Measurements from ENCODE around the gene TACC2. TPM values are rescaled to one million over a fixed set of nuclear protein-coding genes. Genes with fewer than 3 reads are reported as not detected.
"Not testable (repeated sequence)": the region's sequence is repeated elsewhere in the genome, so short reads cannot be mapped to it uniquely, and the experiment has no call there.

The TACC2 gene
- total RNA-seq, 4 donors from 2014 or later, result 46.5 to 106 (median 71.6) TPM

DNA sequence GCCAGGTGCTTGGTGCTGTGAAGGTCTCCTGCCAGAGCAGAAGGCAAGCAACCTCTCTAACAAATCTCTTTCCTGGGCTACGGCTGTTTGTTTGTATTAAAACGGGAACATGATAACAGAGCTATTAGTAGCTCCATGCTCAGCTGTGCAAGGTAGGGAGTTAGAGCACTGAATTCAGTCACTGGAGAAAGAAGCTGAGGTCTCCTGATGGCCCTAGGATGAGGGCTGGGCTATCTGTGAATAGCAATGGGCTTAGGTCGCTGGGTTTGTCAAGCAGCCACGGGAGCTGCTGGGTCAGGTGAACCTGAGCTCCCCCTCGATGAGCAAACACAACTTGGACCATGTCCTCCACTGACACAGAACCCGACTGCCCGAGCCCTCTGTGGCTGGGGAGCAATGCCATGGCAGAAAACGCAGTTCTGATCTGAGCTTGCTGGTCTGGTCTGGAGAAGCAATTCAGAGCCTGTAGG, 24.4 kb downstream of the TACC2 start:
- Histone ChIP-seq H3K27me3 (no peaks in the 10 kb centered on the region), H3K4me3 (no peak overlapping the region), H3K36me3 (no peaks in the 10 kb centered on the region), H3K4me1 (peaks cover 0 to 21% (median under 1%) of the 10 kb centered on the region in 3 donors), H3K27ac (no peak overlapping the region), H3K9me3 (no peaks in the 10 kb centered on the region)
- WGBS, 2 donors, result 57 to 63% methylated on average over 3 to 5 of the region's 8 CpGs
- intact Hi-C loops (cut with DNase I), result no loop called here
- no peak for DNase-seq
- TF ChIP-seq, protein P1, sequence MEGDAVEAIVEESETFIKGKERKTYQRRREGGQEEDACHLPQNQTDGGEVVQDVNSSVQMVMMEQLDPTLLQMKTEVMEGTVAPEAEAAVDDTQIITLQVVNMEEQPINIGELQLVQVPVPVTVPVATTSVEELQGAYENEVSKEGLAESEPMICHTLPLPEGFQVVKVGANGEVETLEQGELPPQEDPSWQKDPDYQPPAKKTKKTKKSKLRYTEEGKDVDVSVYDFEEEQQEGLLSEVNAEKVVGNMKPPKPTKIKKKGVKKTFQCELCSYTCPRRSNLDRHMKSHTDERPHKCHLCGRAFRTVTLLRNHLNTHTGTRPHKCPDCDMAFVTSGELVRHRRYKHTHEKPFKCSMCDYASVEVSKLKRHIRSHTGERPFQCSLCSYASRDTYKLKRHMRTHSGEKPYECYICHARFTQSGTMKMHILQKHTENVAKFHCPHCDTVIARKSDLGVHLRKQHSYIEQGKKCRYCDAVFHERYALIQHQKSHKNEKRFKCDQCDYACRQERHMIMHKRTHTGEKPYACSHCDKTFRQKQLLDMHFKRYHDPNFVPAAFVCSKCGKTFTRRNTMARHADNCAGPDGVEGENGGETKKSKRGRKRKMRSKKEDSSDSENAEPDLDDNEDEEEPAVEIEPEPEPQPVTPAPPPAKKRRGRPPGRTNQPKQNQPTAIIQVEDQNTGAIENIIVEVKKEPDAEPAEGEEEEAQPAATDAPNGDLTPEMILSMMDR (IDR thresholded peaks at IDR 0.05), result no peak
- TF ChIP-seq POLR2A (IDR thresholded peaks at IDR 0.05), result no peak

DNA sequence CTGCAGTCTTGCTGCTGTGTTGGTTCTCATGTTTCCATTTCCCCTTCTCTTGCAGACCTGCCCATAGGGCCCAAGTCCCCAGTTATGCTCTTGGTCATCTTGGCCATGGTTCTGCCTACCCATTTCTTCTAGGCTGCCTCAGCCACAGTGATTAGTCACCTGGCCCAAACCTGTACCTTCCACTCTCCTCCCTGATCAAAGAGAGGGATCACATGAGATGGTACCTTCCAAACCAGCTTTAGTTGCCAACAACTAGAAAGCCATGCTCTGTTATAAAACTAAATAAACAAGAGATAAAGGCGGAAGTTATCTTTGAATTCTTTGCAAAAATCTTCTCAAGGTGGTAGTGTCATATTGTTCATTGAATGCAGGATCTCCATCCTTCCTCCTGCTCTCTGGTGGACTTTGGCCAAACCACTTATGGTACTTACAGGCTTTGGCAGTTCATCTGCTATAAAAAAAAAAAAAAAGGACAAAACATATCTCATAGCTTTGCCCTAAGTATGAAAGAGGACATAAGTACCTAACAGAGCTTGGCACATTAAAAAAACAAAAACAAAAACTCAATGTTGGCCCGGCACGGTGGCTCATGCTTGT, 25.8 kb downstream of the TACC2 start:
- Histone ChIP-seq H3K4me3 (no peak overlapping the region), H3K9me3 (no peaks in the 10 kb centered on the region), H3K27ac (peak overlapping the region in 2 of 4 donors; percentile 50 to 52), H3K27me3 (no peaks in the 10 kb centered on the region), H3K4me1 (peaks cover 0 to 35% (median 7%) of the 10 kb centered on the region in 3 donors), H3K36me3 (no peaks in the 10 kb centered on the region)
- WGBS, 2 donors, result 39 to 40% methylated on average over 3 of the region's 3 CpGs
- no peak for TF ChIP-seq POLR2A (IDR thresholded peaks at IDR 0.05)
- TF ChIP-seq, protein P1 (IDR thresholded peaks at IDR 0.05), result no peak
- DNase-seq, result no peak
- intact Hi-C loops (cut with DNase I), result no loop called here

DNA sequence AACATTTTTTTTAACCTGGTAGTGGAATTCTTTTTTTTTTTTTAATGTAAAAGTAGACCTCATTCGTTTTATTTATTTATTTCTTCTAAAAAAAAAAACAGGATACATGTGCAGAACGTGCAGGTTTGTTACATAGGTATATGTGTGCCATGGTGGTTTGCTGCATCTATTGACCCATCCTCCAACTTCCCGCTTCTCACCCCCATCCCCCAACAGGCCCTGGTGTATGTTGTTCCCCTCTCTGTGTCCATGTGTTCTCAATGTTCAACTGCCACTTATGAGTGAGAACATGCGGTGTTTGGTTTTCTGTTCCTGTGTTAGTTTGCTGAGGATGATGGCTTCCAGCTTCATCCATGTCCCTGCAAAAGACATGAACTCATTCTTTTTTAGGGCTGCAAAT, 29.0 kb downstream of the TACC2 start:
- 76 to 84% methylated on average over 4 of the region's 4 CpGs for WGBS, 2 donors
- H3K9me3 ChIP-seq; intact Hi-C loops (cut with DNase I); DNase-seq; H3K27me3 ChIP-seq; H3K4me3 ChIP-seq; H3K36me3 ChIP-seq: not testable (repeated sequence)
- H3K4me1 ChIP-seq, result peaks cover 4 to 60% (median 13%) of the 10 kb centered on the region in 3 donors
- peak overlapping the region; percentile 90 to 95 (median 94) for H3K27ac ChIP-seq

DNA sequence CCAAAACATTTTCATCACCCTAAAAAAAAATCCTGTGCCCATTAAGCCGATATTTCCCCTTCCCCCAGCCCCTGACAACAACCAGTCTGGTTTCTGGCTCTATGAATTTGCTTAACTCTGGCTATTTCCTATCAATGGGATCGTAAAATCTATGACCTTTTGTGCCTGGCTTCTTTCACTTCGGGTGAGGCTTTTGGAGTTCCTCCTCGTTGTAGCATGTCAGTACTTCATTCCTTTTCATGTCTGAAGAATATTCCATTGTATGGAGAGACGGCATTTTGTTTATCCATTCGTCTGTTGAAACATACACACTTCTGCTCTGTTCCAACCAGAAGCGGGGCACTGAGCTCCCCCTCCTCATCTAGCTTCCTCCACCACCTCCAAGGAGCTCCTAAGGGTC, 29.5 kb downstream of the TACC2 start:
- TF ChIP-seq POLR2A (IDR thresholded peaks at IDR 0.05), result no peak
- TF ChIP-seq, protein P1 (IDR thresholded peaks at IDR 0.05), result no peak
- no peak for DNase-seq
- H3K4me3 ChIP-seq, result peak overlapping the region; percentile 41 to 63 (median 51)
- 26 to 36% methylated on average over 6 to 7 of the region's 7 CpGs for WGBS, 2 donors
- no peaks in the 10 kb centered on the region for H3K27me3 ChIP-seq
- intact Hi-C loops (cut with DNase I), result no loop called here
- H3K27ac ChIP-seq, result peak overlapping the region; percentile 90 to 95 (median 94)
- H3K4me1 ChIP-seq, result peaks cover 4 to 60% (median 13%) of the 10 kb centered on the region in 3 donors
- H3K36me3 ChIP-seq, result peaks cover 0 to 7% (median 0%) of the 10 kb centered on the region in 3 donors
- H3K9me3 ChIP-seq, result no peaks in the 10 kb centered on the region

DNA sequence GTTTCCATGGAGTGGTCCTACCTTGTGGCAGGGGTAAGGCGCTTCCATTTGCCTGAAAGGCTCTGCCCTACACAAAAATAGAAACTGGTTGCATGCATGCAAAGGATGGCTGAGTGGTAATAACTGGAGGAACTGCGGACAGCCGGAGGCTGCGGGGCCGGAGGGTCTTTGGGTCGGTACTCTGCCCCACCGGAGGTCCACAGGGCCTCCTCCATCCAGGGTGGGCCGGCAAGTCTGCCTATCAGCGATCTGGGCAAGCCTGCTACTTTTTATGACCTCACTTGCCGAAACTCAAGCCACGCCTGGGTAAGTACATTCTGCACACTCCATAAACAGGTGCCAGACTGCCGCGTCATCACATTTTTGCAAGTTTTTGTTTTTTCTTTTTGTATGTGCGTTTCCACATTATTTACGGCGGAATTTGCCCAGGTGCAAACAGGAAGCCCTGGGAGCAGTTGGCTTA, 30.0 kb downstream of the TACC2 start:
- peak overlapping the region; percentile 41 to 63 (median 51) for H3K4me3 ChIP-seq
- peaks cover 0 to 7% (median 0%) of the 10 kb centered on the region in 3 donors for H3K36me3 ChIP-seq
- peak overlapping the region; percentile 90 to 95 (median 94) for H3K27ac ChIP-seq
- TF ChIP-seq, protein P1 (IDR thresholded peaks at IDR 0.05), result no peak
- TF ChIP-seq POLR2A (IDR thresholded peaks at IDR 0.05), result peak in 1 of 4 donors; percentile 23
- intact Hi-C loops (cut with DNase I), result no loop called here
- no peaks in the 10 kb centered on the region for H3K27me3 ChIP-seq
- H3K9me3 ChIP-seq, result no peaks in the 10 kb centered on the region
- DNase-seq, result no peak
- H3K4me1 ChIP-seq, result peaks cover 4 to 60% (median 13%) of the 10 kb centered on the region in 3 donors
- WGBS, 2 donors, result 25 to 44% methylated on average over 8 to 14 of the region's 16 CpGs
